Activated CD4-positive, CD25-positive, alpha-beta regulatory T cell treated with anti-CD3 and anti-CD28 coated beads, Interleukin-2, amount 50 U/mL, for 24 hours (primary cell): ENCODE data around the gene MMP14.

ENCODE experiments used
- ATAC-seq, 2 donors: fragments of 150-1000 bp; cut with Tn5 transposase; one replicate each; pipeline ENCODE4 v1.10.0; 2021; ENCODE audit warnings: mild to moderate bottlenecking in 1 of 2, moderate library complexity in 1 of 2

Gene MMP14

GRCh38 chr14:22864979-22865378 lies 28.6 kb downstream of the MMP14 start:
- ATAC-seq = no peak

- no peak for ATAC-seq
These were observed 29.3 kb downstream of the MMP14 start for GRCh38 chr14:22865424-22866405.

DNA sequence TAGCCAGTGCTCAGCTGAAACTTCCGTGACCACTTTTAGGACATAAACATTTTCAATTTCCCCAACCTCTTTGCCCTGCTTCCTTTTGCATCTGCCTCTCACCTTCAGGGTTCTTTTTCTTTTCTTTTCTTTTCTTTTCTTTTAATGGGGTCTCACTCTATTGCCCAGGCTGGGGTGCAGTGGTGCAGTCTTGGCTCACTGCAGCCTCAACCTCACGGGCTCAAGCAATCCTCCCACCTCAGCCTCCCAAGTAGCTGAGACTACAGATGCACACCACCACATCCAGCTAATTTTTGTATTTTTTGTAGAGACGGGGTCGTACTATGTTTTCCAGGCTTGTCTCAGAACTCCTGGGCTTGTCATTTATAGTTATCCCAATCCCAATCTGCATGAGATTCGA lies 30.5 kb downstream of the MMP14 start:
- no peak for ATAC-seq

DNA sequence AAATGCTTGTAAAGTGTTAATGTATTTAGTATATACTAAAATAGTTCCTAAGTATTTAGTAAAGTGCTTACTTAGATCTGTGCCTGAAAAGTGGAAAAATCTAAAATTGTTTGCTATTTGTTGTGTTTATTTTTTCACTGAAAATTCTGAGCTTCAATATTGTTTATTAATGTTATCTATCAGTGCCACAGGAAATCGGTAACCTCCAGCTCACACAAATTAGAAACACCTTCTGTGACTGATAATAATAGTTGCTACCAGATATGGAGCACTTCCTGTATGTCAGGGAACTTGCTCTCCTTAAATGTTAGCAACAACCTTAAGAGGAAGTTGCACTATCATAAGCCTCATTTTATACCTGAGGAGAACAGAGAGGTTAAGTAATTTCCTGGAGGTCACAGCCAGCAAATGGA lies 34.4 kb downstream of the MMP14 start:
- peak; percentile 74 to 75 for ATAC-seq

DNA sequence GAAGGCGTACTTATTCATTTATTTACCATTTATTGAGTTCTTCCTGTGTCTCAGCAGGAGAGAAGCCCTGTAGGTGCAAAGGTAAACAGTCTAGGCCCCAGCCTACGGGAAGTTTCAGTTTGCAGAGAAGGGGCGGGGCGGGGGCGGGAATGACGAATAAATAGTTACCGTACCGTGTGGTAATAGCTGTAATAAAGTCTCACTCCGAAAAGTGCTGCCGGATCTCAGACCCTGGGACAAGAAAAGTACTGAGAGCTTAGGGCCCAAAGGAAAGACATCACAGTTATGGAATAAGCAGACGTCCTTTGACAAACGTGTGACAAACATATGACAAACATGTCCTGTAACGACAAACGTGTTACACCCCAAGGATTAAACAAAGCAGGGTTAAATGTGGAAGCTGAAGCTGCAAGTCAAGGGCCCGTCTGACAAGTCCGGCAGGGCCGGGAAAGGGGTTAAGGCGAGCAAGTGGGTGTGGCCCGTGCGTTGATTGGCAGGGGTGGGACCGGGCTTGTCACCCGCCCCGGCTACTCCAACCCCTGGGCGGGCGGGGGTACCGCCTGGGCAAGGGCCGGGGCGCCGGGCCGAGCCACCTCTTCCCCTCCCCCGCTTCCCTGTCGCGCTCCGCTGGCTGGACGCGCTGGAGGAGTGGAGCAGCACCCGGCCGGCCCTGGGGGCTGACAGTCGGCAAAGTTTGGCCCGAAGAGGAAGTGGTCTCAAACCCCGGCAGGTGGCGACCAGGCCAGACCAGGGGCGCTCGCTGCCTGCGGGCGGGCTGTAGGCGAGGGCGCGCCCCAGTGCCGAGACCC lies 35.0 kb downstream of the MMP14 start, which contains the start of gene LRP10:
TSS of gene LRP10 (plus strand) at position 517 of the 809 bp plus-strand sequence. CDS start 564 bp downstream, outside the sequence.
- ATAC-seq = peak; percentile 75 to 77

DNA sequence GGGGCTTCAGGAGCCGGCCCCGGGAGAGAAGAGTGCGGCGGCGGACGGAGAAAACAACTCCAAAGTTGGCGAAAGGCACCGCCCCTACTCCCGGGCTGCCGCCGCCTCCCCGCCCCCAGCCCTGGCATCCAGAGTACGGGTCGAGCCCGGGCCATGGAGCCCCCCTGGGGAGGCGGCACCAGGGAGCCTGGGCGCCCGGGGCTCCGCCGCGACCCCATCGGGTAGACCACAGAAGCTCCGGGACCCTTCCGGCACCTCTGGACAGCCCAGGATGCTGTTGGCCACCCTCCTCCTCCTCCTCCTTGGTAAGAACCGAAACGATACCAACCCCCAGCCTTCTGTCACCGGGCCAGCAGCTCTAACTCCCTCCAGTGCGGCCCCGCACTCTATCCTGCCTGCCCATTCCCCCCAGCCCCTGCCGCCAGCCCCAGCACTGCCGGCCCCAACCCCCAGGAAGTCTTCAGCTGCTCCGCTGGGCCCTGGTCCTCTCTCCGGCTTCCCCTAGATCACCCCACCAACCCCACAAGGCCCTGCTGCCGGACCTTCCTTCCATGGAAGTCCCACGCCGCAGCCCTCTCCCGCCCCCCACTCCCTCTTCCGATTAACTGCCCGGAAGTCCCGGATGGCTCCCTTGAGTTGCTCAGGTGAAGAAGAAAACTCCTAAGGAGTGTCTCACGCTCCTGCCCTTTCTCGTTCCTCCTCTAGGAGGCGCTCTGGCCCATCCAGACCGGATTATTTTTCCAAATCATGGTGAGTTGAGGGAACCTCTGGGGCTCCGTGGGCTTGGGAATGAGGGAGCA lies 35.8 kb downstream of the MMP14 start:
- peak; percentile 18 to 22 for ATAC-seq

GRCh38 chr14:22872833-22873520 lies 36.6 kb downstream of the MMP14 start:
- ATAC-seq = no peak

GRCh38 chr14:22875003-22875747 lies 38.8 kb downstream of the MMP14 start:
- ATAC-seq = no peak

DNA sequence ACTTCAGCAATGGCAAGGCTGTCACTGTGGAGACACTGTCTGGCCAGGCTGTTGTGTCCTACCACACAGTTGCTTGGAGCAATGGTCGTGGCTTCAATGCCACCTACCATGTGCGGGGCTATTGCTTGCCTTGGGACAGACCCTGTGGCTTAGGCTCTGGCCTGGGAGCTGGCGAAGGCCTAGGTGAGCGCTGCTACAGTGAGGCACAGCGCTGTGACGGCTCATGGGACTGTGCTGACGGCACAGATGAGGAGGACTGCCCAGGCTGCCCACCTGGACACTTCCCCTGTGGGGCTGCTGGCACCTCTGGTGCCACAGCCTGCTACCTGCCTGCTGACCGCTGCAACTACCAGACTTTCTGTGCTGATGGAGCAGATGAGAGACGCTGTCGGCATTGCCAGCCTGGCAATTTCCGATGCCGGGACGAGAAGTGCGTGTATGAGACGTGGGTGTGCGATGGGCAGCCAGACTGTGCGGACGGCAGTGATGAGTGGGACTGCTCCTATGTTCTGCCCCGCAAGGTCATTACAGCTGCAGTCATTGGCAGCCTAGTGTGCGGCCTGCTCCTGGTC lies 39.4 kb downstream of the MMP14 start:
- ATAC-seq = no peak

GRCh38 chr14:22877000-22877501 lies 40.7 kb downstream of the MMP14 start:
- no peak for ATAC-seq

DNA sequence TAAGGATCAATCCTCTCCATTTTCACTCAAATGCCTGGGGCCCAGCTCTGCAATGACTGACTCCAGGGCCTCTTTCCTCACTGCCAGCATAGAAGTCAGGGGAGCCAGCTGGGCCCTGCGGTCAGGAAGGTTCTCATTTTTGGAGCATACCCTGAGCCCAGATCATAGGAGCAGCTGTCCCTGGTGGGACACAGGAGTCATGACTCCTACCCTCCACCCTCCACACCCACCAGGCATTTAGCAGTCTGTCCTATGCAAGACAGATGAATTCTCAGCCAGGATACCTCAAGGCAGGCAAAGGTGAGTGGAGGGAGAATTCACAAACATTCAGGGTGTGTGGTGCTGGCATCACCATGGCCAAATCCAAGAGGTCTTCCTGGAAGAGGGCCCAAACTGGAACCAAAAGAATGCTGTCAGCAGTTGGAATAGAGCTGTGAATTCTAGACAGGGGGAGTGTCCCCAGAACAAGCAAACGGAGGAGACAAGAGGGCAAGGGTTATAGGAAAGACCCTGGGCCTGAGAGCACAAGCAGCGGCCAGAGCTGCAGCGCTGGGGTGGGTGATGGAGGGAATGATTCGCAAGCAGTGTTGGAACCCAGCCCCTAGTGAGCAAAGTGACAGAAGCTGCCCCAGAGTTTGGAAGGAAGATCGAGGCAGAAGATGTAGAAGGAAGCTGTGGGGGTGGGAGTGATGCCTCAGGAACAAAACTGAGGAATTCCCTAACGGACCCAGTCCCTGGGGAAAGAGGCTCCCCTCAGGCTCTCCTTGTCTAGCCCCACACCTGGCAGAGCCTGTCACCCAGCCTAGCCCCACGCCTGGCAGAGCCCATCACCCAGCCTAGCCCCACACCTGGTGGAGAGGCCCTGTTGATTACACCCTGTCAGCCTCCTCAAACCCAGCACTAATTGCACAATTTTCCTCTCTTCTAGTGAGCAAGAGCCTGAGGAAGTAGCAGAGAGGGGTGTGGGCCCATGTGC lies 42.2 kb downstream of the MMP14 start:
- no peak for ATAC-seq

DNA sequence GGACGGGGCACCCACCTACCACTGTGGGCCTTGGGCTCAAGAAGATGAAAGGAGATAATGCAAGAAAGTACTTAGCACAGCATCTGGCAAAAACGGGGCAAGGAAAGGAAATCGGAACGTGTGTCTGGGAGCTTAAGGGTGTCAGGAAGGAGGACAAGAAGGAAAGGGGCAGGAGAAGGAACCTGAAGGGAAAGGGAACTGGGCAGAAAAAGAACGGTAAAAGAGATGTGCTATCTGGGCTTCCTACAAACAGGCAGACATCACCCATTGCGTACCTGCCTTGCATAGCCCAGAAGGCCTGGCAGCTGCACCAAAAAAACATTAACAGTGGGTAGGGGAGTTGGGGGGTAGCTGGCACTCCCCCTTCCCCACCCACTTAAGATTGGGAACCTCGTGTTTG lies 45.7 kb downstream of the MMP14 start:
- no peak for ATAC-seq

DNA sequence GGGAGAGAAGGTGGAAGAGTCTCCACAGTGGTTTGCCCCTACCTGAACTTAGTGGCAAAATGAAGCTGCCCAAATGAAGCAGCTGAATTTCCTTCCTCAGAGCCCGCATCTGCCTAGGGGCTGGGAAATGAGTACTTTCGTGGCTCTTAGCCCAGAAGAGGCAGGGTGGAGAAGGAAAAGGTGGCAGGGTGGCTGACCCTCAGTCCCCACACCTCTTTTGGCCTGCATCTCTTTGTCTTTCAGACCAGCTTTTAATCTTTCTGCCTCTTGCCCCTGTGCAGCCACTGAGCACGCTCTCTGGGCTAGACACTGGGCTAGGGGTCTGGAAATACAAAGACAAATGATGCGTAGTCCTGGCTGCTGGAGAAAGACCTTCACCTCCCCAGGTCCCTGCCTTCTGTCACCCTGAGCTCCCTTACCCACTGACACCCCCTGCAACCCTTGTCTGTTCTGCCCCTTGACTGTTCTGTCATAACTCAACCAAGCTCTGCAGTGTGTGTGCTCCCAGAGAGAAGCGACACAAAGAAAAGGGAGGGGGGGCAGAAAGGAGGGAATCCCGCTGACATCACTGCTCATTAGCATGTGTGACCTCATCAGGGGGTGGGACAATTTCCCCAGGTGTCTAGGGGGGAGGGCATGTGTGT lies 46.3 kb downstream of the MMP14 start:
- ATAC-seq = no peak

GRCh38 chr14:22883173-22883976 lies 47.0 kb downstream of the MMP14 start, which contains the start of gene REM2:
REM2 (plus strand) TSS chr14:22883222; CDS start chr14:22883288, 66 bp downstream.
- no peak for ATAC-seq

DNA sequence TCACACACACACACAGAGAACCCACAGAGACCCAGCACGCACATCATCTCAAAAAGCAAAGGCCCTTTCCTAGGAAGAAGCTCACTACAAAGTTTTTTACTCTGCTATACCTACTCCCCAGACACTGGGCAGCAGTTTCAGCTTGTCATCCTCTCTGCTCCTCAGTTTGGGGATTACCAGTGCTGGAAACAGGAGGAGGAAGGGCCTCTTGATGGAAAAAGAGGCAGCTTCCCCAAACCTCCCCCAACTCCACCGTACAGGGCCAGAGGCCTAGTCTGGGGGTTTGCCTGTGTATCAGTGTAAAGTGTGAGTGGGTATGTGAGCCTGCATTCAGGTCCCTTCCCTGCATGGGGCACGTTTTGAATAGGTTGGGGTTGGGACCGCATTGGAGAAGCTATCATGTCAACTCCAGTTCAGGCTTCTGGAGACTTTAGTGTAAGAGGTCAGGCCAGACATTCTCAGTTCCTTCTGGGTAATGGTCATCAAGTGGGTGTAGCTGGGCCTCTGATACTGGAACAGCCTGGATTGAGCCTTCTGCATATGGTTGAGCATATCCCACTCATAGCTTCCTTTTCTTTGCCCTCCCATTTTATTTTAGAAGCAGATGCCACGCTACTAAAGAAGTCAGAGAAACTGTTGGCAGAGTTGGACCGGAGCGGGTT lies 47.8 kb downstream of the MMP14 start:
- no peak for ATAC-seq

DNA sequence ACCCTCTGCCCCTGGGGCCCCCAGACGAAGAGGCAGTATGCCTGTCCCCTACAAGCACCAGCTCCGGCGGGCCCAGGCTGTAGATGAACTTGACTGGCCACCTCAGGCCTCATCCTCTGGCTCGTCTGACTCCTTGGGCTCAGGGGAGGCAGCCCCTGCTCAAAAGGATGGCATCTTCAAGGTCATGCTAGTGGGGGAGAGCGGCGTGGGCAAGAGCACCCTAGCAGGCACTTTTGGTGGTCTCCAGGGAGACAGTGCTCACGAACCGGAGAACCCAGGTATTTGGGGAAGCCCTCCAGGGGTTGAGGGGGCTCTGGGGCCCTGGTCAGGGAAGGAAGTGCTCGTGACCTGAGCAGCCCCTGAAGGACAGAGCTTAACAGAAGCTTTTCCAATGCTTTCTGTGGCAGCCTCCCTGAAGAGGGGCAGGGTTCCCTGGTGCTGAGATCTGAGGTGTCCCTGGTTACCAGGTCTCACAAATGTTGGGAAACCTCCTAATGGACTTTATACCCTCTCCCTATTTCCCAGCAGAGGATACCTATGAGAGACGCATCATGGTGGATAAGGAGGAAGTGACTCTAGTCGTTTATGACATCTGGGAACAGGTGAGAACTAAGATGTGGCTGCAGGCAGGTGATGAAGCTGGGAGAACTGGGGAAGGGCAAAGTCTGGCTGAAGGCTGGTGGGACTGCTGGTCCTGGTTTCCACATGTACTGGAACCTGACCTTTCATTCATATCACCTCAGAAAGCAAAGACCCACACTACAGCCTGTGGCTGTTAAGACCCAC lies 48.5 kb downstream of the MMP14 start:
- no peak for ATAC-seq
